Lung (tissue), 16 donors: ENCODE measurements around the gene TFR2. TPM values are rescaled to one million over a fixed set of nuclear protein-coding genes. Genes with fewer than 3 reads are reported as not detected.

Experiments used
- ATAC-seq: fragments of 200-7000 bp; cut with Tn5 transposase; one replicate; pipeline ENCODE4 v1.9.1; 2020; ENCODE audit warnings: moderate number of reproducible peaks; ENCODE audit not compliant: insufficient read depth, low FRiP score
- DNase-seq, 3 donors: peaks; one replicate each; pipeline ENCODE4 v3.0.0-alpha.2; 2013 to 2017
- H3K27ac ChIP-seq, 2 donors: one replicate each; pipeline ENCODE4 v1.5.1; 2013; ENCODE audit warnings: mild to moderate bottlenecking in 2 of 2, moderate library complexity in 2 of 2, control low read depth in 1 of 2, inconsistent platforms in 1 of 2, low read depth in 1 of 2, low read length in 1 of 2
- H3K27me3 ChIP-seq, 3 donors: one replicate each; pipeline ENCODE4 v1.5.1; 2013; ENCODE audit warnings: low read length in 2 of 3; ENCODE audit not compliant: control insufficient read depth in 3 of 3, insufficient read depth in 3 of 3
- H3K36me3 ChIP-seq, 4 donors: one replicate each; pipeline ENCODE4 v1.5.1; 2013; ENCODE audit warnings: low read length in 4 of 4, mild to moderate bottlenecking in 1 of 4, moderate library complexity in 1 of 4; ENCODE audit not compliant: control insufficient read depth in 4 of 4, insufficient read depth in 4 of 4
- H3K4me1 ChIP-seq, 5 donors: one replicate each; pipeline ENCODE4 v1.5.1; 2013; ENCODE audit warnings: low read length in 5 of 5, mild to moderate bottlenecking in 2 of 5, moderate library complexity in 1 of 5; ENCODE audit not compliant: control insufficient read depth in 5 of 5, insufficient read depth in 5 of 5
- H3K4me3 ChIP-seq: one replicate; pipeline ENCODE4 v1.5.1; 2013; ENCODE audit warnings: mild to moderate bottlenecking, control low read depth, moderate library complexity
- H3K9ac ChIP-seq, 2 donors: one replicate each; pipeline ENCODE4 v1.5.1; 2013; ENCODE audit warnings: low read length in 2 of 2, control low read depth in 1 of 2; ENCODE audit not compliant: insufficient read depth in 1 of 2
- H3K9me3 ChIP-seq, 4 donors: one replicate each; pipeline ENCODE4 v1.5.1; 2013; ENCODE audit warnings: low read length in 3 of 4, mild to moderate bottlenecking in 1 of 4, moderate library complexity in 1 of 4; ENCODE audit not compliant: control insufficient read depth in 4 of 4, insufficient read depth in 3 of 4
- CTCF ChIP-seq: IDR thresholded peaks from 2 replicates; pipeline ENCODE4 v1.5.1; 2012; ENCODE audit warnings: mild to moderate bottlenecking; ENCODE audit errors: control extremely low read depth, extremely low read depth
- WGBS, 2 donors: extraction: QIAGEN DNeasy Blood & Tissue Kit; methylation state at CpG; one replicate each; pipeline ENCODE4 v1.1.7; 2013; 5-methylcytosine and 5-hydroxymethylcytosine counted together
- long read RNA-seq, 5 donors: transcript quantifications; one replicate each; lab custom pipeline, GENCODE V29; 2026
- polyA plus RNA-seq, 2 donors: library from polyadenylated mRNA; stranded (reverse); fragments of 200-250 nt; gene quantifications; one replicate each; pipeline ENCODE4 v1.2.1, GENCODE V29; 2013
- total RNA-seq, 2 donors: library from RNA; depleted of rRNA in 1 of 2; stranded (reverse); fragments of >200 nt in 1 of 2; gene quantifications; one replicate each; pipeline ENCODE4 v1.2.1, GENCODE V29; 2014 to 2021
- donor health status: control.
- donor health status: control.
- donor health status: Bipolar disorder and iron deficiency.
- donor health status: healthy.
- donor health status: DM: yes; HTN: yes; CAD: no.

TFR2 gene
- total RNA-seq (1 to 10 TPM; 1.7 to 2.1 TPM), polyA plus RNA-seq (under 1 TPM; 0.33 to 0.85 TPM)
- long read RNA-seq, donor 1, partial matches to known transcripts = 0 of 1 reads
- long read RNA-seq, donor 1, other reads (novel, unspliced or antisense) = 0 of 1 reads
- long read RNA-seq, donor 2, partial matches to known transcripts = 0 of 1 reads
- long read RNA-seq, donor 2, other reads (novel, unspliced or antisense) = 0 of 1 reads
- long read RNA-seq, donor 3 = 0 reads
- long read RNA-seq, donor 4, partial matches to known transcripts = 0 of 1 reads
- long read RNA-seq, donor 4, other reads (novel, unspliced or antisense) = 0 of 1 reads
- long read RNA-seq, donor 5, partial matches to known transcripts = 72 of 72 reads
- long read RNA-seq, donor 5, other reads (novel, unspliced or antisense) = 0 of 72 reads

GRCh38 chr7:100641463-100641859, at the start of gene TFR2:
TFR2 (minus strand) TSS chr7:100641552; CDS start chr7:100641509, 43 bp downstream.
- no peak for ATAC-seq
- TF ChIP-seq CTCF = no peak
- no peak within 1 kb of the TSS for H3K4me3 ChIP-seq
- WGBS, 2 donors = 37 to 51% methylated on average over 10 of the region's 10 CpGs
- H3K36me3 ChIP-seq = no peaks in the 10 kb centered on the region
- H3K9me3 ChIP-seq = no peaks in the 10 kb centered on the region
- H3K27ac ChIP-seq = no peak within 1 kb of the TSS
- H3K4me1 ChIP-seq = peaks cover 0 to 6% (median 0%) of the 10 kb centered on the region in 5 donors
- no peak for DNase-seq
- peaks cover 0 to 9% (median 3%) of the 10 kb centered on the region in 3 donors for H3K27me3 ChIP-seq
- no peak within 1 kb of the TSS for H3K9ac ChIP-seq

- WGBS, 2 donors = 90 to 93% methylated on average over 18 of the region's 18 CpGs
- H3K4me1 ChIP-seq = peaks cover 4 to 22% (median 11%) of the 10 kb centered on the region in 5 donors
- TF ChIP-seq CTCF = no peak
Measured at GRCh38 chr7:100689230-100690135, 48.1 kb upstream of the TFR2 start.

GRCh38 chr7:100688326-100688860, 47.0 kb upstream of the TFR2 start:
- Histone ChIP-seq H3K36me3 (peaks cover 8 to 55% (median 24%) of the 10 kb centered on the region in 4 donors), H3K27me3 (no peaks in the 10 kb centered on the region), H3K9me3 (no peaks in the 10 kb centered on the region), H3K4me3 (no peak overlapping the region), H3K9ac (no peak overlapping the region), H3K4me1 (peaks cover 4 to 22% (median 11%) of the 10 kb centered on the region in 5 donors), H3K27ac (no peak overlapping the region)
- no peak for TF ChIP-seq CTCF
- ATAC-seq = no peak
- DNase-seq = no peak
- 82 to 96% methylated on average over 16 of the region's 16 CpGs for WGBS, 2 donors

More at GRCh38 chr7:100689230-100690135, 48.1 kb upstream of the TFR2 start:
- DNase-seq = no peak
- ATAC-seq = no peak
- Histone ChIP-seq H3K9ac (no peak overlapping the region), H3K4me3 (no peak overlapping the region), H3K9me3 (no peaks in the 10 kb centered on the region), H3K36me3 (peaks cover 8 to 44% (median 17%) of the 10 kb centered on the region in 4 donors), H3K27me3 (no peaks in the 10 kb centered on the region), H3K27ac (no peak overlapping the region)
